GM19240 (cell line): ENCODE results near the gene ESYT2.
"Not testable (repeated sequence)": the region's sequence is repeated elsewhere in the genome, so short reads cannot be mapped to it uniquely, and the experiment has no call there.

Source experiments
- DNase-seq: peaks from one replicate; pipeline ENCODE4 v3.0.0; 2011; ENCODE audit warnings: low spot score; ENCODE audit not compliant: insufficient read length

The ESYT2 gene

DNA sequence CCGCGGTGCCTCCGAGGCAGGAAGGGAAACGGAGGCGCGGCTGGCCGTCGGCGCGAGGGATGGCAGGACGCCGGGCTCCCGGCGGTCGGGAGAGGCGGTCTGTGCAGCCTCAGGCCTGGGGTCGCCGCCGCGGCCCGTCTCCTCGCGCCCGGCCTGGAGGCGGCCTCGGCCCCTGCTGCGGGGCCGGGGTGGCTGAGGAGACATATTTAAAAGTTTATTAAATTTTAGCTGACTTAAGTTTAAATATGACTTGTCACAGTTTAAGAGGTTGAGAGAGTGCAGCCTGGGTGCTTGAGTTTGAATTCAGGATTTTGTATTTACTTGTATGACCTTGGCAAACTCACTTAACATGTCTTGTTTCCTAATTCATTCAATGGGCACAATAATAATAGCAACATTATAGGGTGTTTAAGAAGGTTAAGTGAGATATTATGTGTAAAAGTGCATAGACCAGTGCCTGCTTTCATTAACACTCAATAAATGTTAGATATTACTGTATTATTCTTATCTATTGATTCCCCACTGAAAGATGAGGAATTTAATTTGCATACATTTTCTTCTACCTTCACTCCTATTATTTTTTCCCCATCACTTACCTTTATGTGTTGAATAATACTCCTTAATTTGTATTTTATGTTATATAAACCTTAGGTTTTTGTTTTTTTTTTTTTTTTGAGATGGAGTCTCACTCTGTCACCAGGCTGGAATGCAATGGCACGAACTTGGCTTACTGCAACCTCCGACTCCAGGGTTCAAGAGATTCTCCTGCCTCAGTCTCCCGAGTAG lies 27.8 kb upstream of the ESYT2 start:
- no peak for DNase-seq

DNA sequence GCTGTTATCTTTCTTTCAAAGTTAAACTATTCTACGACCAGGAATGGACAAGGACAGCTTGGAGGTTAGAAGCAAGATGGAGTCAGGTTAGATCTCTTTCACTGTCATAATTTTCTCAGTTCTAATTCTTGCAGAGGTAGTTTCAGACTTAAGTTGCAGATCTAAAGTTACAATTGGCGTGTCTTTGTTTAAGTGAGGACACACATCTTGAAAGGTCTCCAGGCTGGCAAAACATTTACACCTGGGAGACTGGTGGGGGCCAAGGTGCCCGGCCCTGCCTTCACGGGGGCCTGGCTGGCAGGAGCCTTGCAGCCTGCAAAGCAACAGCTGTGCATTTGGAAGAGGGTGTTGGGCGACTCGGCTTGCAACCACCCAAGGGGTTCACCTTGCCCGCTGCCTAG lies 25.4 kb upstream of the ESYT2 start:
- DNase-seq: no peak

DNA sequence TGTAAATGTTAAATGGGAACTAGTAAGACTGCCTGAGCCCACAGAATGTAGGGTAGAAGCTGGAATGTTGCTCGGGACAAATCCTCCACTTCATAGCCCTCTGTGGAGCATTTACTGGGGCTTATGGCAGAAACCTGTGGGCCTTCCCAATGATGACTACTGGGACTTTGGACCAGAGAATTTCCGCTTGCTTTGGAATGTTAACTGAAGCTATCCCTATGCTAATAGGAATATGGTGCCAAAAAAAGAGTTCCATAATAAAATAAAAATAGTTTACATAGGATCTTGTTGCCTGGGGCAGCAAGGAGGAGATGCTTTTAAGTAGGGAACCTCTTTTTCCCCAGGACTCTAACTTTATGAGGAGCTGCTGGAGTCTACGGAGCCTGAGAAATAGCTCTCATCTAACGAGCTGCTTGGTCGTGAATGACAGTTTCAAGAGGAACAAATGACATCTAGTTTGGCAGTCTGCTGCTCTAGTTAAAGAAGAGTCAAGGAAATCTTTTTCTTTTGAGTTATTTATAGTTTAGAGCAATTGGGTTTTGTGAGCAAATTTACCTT lies 21.3 kb upstream of the ESYT2 start:
- no peak for DNase-seq

DNA sequence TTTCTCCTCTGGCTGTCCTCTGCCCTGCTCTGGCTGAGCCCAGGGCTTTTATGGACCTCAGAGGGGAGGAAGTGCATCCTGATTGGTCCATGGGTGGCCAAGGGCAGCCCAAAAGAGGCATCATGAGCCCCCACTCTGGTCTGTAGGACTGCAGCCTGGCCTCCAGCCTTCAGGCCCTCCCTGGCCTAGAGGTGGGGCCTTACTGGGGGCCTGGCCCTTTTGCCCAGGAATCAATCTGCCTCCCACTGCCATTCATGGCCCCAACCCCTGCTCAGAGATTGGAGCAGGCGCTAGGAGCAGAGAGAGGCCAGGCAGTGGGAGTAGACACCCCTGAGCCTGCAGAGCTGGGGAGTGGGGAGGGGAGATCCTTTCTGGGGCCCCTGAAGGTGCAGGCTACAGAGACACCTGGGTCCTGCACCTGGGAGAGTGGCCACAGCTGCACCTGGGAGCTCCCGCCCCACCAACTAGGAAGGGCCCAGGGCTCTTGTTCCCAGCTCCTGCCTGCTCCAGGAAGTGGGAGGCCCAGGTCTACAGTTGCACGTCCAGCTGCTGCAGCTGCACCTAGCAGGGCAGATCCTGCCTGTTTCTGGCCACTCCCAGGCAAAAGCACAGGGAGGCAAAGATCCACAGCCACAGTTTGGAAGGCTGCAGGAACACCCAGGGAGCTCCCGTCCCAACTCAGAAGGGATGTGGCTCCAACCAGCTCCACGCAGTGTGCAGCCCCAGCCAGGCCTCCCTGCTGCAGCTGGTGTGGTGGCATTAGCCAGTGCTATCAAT lies 20.6 kb upstream of the ESYT2 start:
- no peak for DNase-seq

DNA sequence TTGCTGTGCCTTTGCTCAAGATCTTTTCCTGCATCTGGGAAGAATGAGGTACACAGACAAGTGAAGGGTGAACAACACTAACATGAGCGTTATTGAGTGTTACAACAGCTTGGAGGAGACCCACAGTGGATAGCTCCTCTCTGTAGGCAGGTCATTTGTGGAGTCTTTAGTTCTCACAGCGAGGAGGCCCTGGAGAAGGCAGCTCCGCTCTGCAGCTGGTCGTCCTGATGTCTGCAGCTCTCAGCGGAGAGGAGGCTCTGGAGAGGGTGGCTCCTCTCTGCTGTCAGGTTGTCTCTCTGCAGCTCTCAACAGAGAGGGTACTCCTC lies 20.1 kb upstream of the ESYT2 start:
- DNase-seq: no peak

DNA sequence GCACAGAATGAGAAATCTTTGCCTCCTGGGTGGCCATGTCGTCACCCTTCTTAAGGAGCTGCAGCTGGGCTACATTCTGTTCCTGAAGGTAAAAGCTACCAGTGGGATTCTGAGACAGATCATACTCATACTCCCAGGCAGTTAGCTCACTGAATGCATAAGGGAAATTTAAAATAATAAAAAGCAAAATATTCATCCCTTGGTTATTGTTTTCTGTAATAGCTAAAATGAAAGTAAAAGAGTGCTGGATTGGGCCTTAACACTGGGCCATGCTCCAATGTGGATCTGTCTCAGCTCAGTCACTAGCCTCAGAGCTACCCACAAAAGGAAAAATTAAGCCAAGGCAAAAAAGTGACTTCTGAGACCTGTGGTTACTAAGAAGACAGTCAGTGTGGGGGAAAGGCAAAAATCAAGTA lies 18.1 kb upstream of the ESYT2 start:
- DNase-seq: no peak

DNA sequence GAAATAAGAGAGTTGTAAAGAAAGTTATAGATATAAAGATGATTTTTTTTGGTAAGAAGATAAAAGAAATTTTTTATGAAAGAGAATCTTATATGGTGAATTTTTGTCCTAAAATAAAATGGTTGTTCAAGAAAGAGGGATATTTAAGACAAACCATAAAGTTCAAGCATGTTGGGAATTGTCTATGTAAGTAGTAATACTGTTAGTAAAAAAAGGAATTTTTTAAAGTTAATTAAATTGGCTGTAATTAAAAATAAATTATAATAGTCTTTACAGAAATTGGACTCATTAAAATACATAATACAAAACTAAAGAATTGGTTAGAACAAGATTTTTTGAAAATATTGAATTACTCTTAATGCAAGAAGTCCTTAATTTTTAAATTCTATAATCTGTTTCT lies 17.0 kb upstream of the ESYT2 start:
- no peak for DNase-seq

DNA sequence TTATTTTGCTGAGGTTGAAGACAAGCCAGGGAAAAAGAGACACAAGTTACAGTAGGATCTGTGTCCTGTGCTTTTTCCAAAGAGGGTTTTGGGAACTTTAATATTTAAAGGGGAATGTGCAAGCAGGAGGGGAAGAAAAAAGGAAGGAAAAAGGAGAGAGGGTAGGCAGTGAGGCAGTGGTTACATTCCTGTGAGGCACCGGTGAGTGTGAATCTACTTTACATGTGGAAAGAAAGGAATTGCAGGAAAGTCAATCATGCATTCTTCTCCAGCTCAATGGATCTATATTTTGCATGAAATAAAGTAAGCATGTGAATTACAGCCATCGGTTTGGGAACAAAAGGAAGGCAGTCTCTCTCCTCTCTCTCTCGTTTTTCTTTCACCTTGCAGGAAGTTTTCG lies 14.5 kb upstream of the ESYT2 start:
- DNase-seq: no peak

DNA sequence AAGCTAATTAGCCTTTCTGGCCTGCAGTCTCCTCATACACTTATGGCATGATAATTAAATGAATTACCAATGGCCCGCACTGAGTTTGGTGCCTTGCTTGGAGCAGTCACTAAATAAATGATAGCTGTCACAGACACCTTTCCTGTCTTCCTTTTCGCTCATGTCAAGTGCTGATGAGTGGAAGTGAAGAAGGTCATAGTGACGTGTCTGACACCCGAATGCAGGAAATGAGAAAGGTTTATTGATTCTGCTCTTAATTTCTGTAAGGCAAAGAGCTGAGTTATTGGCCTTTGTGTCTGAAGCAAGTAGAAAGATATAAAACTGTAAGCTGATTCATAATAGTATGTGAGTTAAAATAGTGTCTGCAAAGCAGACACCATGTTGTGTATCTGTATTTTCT lies 13.2 kb upstream of the ESYT2 start:
- no peak for DNase-seq

DNA sequence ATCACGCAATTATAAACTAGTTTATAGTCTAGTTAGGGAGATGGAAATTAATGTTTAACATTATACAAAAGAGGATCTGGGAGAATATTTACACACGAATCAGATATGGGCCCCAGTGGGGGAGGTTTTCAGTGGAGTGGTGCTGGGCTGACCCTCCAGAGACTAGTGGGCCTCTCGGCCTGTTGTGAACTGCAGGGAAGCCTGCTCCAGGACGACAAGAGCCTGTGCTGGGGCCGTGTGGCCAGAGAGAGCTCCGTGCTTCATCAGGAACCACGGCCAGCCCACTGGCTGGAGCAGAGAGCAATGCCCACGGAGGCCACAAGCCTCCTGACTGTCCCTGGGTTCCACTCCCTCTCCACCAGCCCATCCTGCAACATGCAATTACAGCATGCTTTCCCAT lies 11.3 kb upstream of the ESYT2 start:
- no peak for DNase-seq

DNA sequence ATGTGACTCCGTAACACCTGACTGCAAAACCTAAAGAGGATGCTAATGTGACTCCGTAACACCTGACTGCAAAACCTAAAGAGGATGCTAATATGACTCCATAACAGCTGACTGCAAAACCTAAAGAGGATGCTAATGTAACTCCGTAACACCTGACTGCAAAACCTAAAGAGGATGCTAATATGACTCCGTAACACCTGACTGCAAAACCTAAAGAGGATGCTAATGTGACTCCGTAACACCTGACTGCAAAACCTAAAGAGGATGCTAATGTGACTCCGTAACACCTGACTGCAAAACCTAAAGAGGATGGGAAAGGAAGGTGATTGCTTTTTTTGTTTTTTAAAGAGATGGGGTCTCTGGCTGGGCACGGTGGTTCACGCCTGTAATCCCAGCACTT lies 9.9 kb upstream of the ESYT2 start:
- DNase-seq: not testable (repeated sequence)

DNA sequence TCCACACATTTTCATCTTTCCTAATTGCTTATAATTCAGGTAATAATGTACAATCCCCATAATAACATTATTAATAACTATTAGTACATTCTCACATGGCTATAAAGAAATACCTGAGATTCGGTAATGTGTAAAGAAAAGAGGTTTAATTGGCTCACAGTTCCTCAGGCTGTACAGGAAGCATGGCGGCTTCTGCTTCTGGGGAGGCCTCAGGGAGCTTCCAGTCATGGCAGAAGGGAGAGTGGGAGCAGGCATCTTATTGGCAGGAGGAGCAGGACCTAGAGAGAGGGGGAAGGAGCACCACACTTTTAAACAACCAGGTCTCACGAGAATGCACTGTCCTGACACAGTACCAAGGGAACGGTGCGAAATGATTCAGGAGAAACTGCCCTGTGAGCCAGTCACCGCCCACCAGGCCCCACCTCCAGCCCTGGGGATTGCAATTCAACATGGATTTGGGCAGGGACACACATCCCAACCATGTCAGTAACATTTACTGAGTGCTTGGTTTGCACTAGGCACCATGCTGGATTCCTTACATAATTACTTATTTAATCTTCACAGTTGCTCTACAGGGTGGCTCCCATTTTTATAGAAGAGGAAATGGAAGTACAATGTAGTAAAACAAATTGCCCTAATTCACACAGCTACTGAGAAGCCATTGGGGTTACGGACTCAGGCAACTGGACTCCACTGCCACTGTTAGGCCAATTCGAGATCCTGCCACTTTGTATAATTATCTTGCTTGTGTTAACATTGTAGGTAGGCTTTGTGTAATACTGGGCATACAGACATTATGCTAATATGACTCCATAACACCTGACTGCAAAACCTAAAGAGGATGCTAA lies 8.7 kb upstream of the ESYT2 start:
- no peak for DNase-seq

DNA sequence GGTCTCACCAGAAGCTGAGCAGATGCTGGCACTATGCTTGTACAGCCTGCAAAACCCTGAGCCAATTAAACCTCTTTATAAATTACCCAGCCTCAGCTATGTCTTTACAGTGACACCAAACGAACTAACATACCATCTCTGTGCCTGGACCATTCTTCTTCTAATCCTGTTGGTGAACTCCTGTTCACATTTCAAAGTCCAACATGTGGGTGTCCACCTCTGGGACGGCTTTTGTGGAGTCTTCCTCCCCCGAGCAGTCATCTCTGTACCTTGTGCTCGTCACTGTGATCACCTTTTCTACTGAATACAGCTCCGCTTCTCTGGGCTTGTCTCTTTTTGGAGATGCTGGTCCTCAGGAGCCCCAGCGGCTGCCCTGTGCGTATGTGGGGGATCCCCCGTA lies 7.4 kb upstream of the ESYT2 start:
- DNase-seq: no peak

DNA sequence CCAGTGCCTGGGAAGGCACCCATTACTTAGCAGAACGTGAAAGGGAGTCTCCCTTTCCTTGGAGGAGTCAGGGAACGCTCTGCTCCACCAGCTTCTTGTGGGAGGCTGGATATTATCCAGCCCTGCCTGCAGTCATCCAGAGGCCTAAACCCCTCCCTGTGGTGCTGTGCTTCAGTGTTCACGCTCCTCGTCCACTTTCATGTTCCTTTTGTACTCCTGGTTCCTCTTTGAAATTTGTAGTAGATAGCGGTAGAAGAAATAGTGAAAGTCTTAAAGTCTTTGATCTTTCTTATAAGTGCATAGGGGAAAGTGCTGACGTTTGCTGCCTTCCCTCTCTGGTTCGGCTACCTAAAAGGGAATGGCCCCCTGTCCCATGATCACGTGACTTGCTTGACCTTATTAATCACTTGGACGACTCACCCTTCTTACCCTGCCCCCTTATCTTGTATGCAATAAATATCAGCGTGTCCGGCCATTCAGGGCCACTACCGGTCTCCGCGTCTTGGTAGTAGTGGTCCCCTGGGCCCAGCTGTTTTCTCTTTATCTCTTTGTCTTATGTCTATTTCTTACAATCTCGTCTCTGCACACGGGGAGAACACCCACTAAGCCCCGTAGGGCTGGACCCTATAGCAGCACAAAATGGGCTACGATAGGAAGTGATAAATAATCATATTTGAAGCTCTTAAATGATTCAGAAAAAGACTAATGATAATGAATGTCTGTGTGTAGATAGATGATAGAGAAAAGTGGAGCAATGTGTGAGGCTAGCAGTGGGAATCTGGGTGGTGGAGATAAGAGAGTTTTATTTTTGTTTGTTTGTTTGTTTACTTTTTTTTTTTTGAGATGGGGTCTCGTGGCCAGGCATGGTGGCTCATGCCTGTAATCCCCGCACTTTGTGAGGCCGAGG lies 5.8 kb upstream of the ESYT2 start:
- DNase-seq: no peak

DNA sequence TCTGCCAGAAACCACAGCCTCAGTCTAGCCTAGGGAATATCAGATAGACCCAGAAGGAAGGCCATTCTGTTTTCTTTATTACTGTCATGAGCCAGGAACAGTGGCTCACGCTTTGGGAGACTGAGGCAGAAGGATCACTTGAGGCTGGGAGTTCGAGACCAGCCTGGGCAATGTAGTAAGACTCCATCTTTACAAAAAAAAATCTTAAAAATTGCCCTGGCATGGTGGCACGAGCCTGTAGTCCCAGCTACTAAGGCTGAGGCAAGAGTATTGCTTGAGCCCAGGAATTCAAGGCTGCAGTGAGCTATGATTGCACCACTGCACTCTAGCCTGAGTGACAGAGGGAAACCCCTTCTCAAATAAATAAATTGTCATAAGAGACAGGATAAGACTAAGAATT lies 3.7 kb upstream of the ESYT2 start:
- DNase-seq: no peak

DNA sequence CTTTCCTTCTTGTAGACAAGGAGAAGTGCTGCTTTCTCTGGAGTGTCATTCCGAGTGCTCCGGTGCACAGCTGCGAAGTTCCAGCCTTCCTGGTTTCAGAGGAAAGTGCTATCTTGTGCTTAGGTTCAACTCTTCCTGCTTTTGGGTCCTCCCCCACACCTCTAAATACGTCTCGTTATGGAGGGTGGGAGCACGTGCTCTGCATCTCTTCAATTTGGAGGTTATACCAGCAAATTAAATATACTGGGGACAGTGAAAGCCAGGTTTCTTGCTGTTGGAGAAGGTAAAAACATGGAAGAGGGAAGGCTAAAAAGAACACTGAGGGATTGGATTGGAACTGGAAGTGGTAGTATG lies 2.4 kb upstream of the ESYT2 start:
- DNase-seq: no peak

DNA sequence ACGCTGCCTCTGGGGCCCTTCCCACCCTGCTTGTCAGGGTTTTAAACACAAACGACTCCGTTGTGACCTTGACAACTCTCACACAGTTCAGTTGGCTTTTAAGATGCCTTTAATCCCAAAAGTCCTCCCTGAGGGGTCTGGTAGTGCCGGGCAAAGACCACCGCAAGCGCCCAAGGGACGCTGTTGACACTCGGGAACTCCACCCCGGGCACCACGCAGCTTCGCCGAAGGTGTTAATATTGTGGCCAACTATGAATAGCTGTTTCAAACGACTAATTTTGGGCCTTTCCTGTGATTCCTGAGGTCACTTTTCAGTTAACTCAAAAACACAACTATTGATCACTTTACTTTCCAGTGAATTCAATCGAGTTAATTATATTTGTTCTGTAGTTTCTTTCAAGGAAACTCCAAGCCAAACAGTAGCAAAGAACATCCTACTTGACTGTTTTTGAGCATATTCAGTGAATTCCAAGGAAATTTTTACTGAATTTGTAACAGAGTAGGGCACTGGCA lies 958 bp upstream of the ESYT2 start:
- no peak for DNase-seq

DNA sequence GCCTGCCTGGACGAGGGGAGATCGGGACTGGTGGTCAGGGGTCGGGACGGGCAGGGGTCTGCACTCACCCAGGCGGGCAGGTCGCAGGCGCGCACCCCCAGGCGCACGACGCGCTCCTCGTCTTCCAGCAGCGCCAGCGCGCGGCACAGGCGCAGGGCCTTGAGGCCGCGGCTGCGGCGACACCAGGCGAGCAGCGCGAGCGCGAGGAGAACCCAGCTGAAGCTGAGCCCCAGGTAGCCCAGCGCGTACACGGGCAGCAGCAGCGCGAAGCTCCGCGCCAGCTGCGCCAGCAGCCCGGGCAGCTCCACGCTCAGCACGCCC lies 328 bp downstream of the ESYT2 start:
- DNase-seq: peak; percentile 58

DNA sequence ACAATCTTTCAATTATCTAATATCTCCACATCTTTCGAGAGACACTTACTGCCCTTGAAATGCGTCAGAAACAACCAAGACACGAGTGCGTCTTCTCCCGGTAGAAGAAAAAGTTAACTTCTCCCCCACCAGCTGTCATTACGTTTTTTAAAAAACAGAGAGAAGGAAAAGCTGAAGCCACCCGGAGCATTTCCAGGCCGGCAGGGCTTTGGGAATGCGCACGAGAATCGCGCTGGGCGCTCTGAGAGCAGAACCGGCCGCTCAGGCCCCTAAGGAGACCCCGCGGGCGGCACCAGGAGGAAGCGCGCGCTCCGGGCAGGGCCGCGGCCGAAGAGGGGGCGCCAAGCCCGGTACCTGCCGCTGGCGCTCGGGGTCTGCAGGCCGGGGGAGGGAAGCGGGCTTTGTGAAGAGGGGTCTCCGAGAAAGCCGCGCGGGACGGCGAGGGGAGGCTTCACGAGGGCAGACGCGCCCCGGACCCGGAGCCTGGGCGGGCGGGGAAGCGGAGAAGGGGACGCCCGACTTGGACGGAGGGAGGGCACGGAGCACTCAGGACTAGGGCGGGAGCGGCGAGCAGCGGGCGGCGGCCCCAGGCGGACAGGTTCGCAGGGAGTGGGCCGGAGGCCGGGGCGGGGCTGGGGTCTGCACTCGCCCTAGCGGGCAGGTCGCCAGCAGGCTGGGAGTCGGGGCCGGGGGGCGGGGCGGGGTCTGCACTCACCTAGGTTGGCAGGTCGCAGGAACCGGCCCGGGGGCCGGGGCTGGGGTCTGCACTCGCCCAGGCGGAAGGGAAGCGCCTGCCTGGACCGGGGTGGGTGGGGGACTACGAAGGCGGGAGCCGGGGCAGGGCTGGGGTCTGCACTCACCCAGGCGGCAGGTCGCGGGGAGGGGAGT lies 932 bp downstream of the ESYT2 start:
- DNase-seq: no peak
